Tibial artery (tissue), 4 donors: ENCODE data around the gene ZNF821.

Experiments used
- DNase-seq, 2 donors: peaks; one replicate each; pipeline ENCODE4 v3.0.0-alpha.2; 2019
- H3K27ac ChIP-seq, 2 donors: fragments of 200-600 bp; sonication (generic) in 1 of 2; 1 replicate in 1 of 2; 2 replicates in 1 of 2; pipeline ENCODE4 v1.5.1; 2018 to 2019; ENCODE audit warnings: mild to moderate bottlenecking in 1 of 2
- H3K27me3 ChIP-seq, 2 donors: fragments of 200-600 bp; sonication (generic) in 1 of 2; one replicate each; pipeline versions ENCODE4 v1.5.1 to v1.6.0; 2016 to 2019
- H3K36me3 ChIP-seq, 3 donors: fragments of 200-600 bp; sonication (generic) in 2 of 3; one replicate each; pipeline ENCODE4 v1.5.1; 2016 to 2019; ENCODE audit warnings: mild to moderate bottlenecking in 2 of 3
- H3K4me1 ChIP-seq, 4 donors: fragments of 200-600 bp; sonication (generic) in 2 of 4; 1 replicate in 3 of 4; 2 replicates in 1 of 4; pipeline ENCODE4 v1.5.1; 2016 to 2019
- H3K4me3 ChIP-seq, 2 donors: fragments of 200-600 bp; sonication (generic) in 1 of 2; 1 replicate in 1 of 2; 2 replicates in 1 of 2; pipeline ENCODE4 v1.5.1; 2018 to 2019; ENCODE audit warnings: mild to moderate bottlenecking in 2 of 2
- H3K9me3 ChIP-seq, 3 donors: fragments of 200-600 bp; sonication (generic) in 1 of 3; one replicate each; pipeline ENCODE4 v1.5.1; 2016 to 2019
- CTCF ChIP-seq, 2 experiments: fragments of 200-600 bp in 1 of 2; fragments of 450-650 bp in 1 of 2; IDR thresholded peaks; one replicate each; pipeline ENCODE4 v1.5.1; 2017 to 2019; ENCODE audit warnings: antibody characterized with exemption in 2 of 2, mild to moderate bottlenecking in 1 of 2, moderate library complexity in 1 of 2
- intact Hi-C: fragments of 100-400 bp; cut with DNase I; formaldehyde crosslinking; loops from one replicate; pipeline ENCODE4 v1.15.0; 2023; ENCODE audit warnings: low total_unique reads

The ZNF821 gene

GRCh38 chr16:71920658-71921057 is 36.7 kb upstream of the ZNF821 start:
- no peak for DNase-seq
- no peaks in the 10 kb centered on the region for H3K9me3 ChIP-seq
- no peak overlapping the region for H3K27ac ChIP-seq
- H3K4me3 ChIP-seq: no peak overlapping the region
- no peaks in the 10 kb centered on the region for H3K27me3 ChIP-seq
- TF ChIP-seq CTCF (IDR thresholded peaks at IDR 0.05): no peak
- H3K36me3 ChIP-seq: peaks cover 70 to 97% (median 84%) of the 10 kb centered on the region in 3 donors
- intact Hi-C loops: no loop called here
- peaks cover 0 to 49% (median 10%) of the 10 kb centered on the region in 4 donors for H3K4me1 ChIP-seq

GRCh38 chr16:71919035-71919434 is 35.1 kb upstream of the ZNF821 start:
- Histone ChIP-seq H3K9me3 (no peaks in the 10 kb centered on the region), H3K27ac (no peak overlapping the region), H3K27me3 (no peaks in the 10 kb centered on the region), H3K4me1 (peaks cover 0 to 59% (median 20%) of the 10 kb centered on the region in 4 donors), H3K36me3 (peaks cover 54 to 81% (median 68%) of the 10 kb centered on the region in 3 donors), H3K4me3 (no peak overlapping the region)
- DNase-seq: no peak
- TF ChIP-seq CTCF (IDR thresholded peaks at IDR 0.05): no peak
- intact Hi-C loops: no loop called here

GRCh38 chr16:71917900-71918299 is 33.9 kb upstream of the ZNF821 start:
- intact Hi-C loops: no loop called here
- H3K36me3 ChIP-seq: peaks cover 42 to 69% (median 56%) of the 10 kb centered on the region in 3 donors
- peak overlapping the region in 1 of 2 donors; percentile 38 for H3K27ac ChIP-seq
- H3K9me3 ChIP-seq: no peaks in the 10 kb centered on the region
- no peak for TF ChIP-seq CTCF (IDR thresholded peaks at IDR 0.05)
- H3K27me3 ChIP-seq: no peaks in the 10 kb centered on the region
- no peak overlapping the region for H3K4me3 ChIP-seq
- DNase-seq: no peak
- H3K4me1 ChIP-seq: peaks cover 0 to 69% (median 20%) of the 10 kb centered on the region in 4 donors

GRCh38 chr16:71916397-71916920 is 32.5 kb upstream of the ZNF821 start:
- Histone ChIP-seq H3K9me3 (no peaks in the 10 kb centered on the region), H3K4me3 (no peak overlapping the region), H3K36me3 (peaks cover 28 to 55% (median 42%) of the 10 kb centered on the region in 3 donors), H3K27ac (no peak overlapping the region), H3K4me1 (peaks cover 0 to 69% (median 20%) of the 10 kb centered on the region in 4 donors), H3K27me3 (no peaks in the 10 kb centered on the region)
- TF ChIP-seq CTCF (IDR thresholded peaks at IDR 0.05): no peak
- intact Hi-C loops: no loop called here
- no peak for DNase-seq

- Histone ChIP-seq H3K9me3 (no peaks in the 10 kb centered on the region), H3K4me3 (no peak overlapping the region), H3K27me3 (no peaks in the 10 kb centered on the region), H3K27ac (no peak overlapping the region), H3K36me3 (peaks cover 17 to 44% (median 31%) of the 10 kb centered on the region in 3 donors), H3K4me1 (peaks cover 0 to 74% (median 20%) of the 10 kb centered on the region in 4 donors)
- no peak for DNase-seq
- no peak for TF ChIP-seq CTCF (IDR thresholded peaks at IDR 0.05)
- intact Hi-C loops: no loop called here
These were observed 31.4 kb upstream of the ZNF821 start for GRCh38 chr16:71915350-71915749.
